K562 (cell line): ENCODE data around the gene TMEM156. TPM values are rescaled to one million over a fixed set of nuclear protein-coding genes. Genes with fewer than 3 reads are reported as not detected.
A peak's percentile ranks its signal among the peaks of the same experiment; 100 is the strongest.

Experiments used
- ATF1 ChIP-seq, 2 experiments: fragments of 450-650 bp in 1 of 2; IDR thresholded peaks; 2 replicates each; pipeline ENCODE4 v1.6.1; 2016; ENCODE audit warnings: missing compliant biosample characterization in 1 of 2, missing genetic modification characterization in 1 of 2
- ESRRB ChIP-seq: fragments of 250-450 bp; sonication (Bioruptor Pico); IDR thresholded peaks from 2 replicates; pipeline ENCODE4 v1.5.0; 2020; ENCODE audit warnings: mild to moderate bottlenecking, moderate library complexity, borderline replicate concordance
- FOSL1 ChIP-seq: fragments of 200-800 bp; sonication (Bioruptor generic); conservative IDR thresholded peaks from 2 replicates; pipeline ENCODE4 v1.6.1; 2016; ENCODE audit warnings: missing genetic modification characterization, missing compliant biosample characterization
- FOXA1 ChIP-seq: fragments of 450-650 bp; IDR thresholded peaks from 2 replicates; pipeline ENCODE4 v1.6.1; 2016; ENCODE audit warnings: mild to moderate bottlenecking, borderline replicate concordance
- IFI16 ChIP-seq: fragments of 250-450 bp; sonication (Bioruptor Pico); IDR thresholded peaks from 2 replicates; pipeline ENCODE4 v2.1.2; 2022; ENCODE audit warnings: mild to moderate bottlenecking, inconsistent platforms
- L3MBTL2 ChIP-seq: fragments of 450-650 bp; IDR thresholded peaks from 2 replicates; pipeline ENCODE4 v1.6.1; 2016; ENCODE audit warnings: mild to moderate bottlenecking, moderate library complexity
- MYNN ChIP-seq, 2 experiments: sonication (generic); formaldehyde crosslinking in 1 of 2; IDR thresholded peaks; 2 replicates each; pipeline versions ENCODE4 v1.5.0 to v1.6.1; 2016 to 2020; ENCODE audit warnings: antibody characterized with exemption in 1 of 2, missing genetic modification reagents in 1 of 2
- NCOA6 ChIP-seq: fragments of 450-650 bp; IDR thresholded peaks from 2 replicates; pipeline ENCODE4 v1.6.1; 2017; ENCODE audit warnings: mild to moderate bottlenecking
- NRF1 ChIP-seq, 2 experiments: fragments of 450-650 bp; IDR thresholded peaks in 1 of 2; conservative IDR thresholded peaks in 1 of 2; 2 replicates each; pipeline ENCODE4 v1.6.1; 2014; ENCODE audit warnings: mild to moderate bottlenecking in 2 of 2
- SIN3A ChIP-seq, 2 experiments: fragments of 150-350 bp in 1 of 2; IDR thresholded peaks; 2 replicates each; pipeline ENCODE4 v1.6.1; 2011 to 2016; ENCODE audit warnings: borderline replicate concordance in 2 of 2, low read depth in 2 of 2, low read length in 2 of 2, mild to moderate bottlenecking in 2 of 2, moderate library complexity in 2 of 2; ENCODE audit not compliant: control insufficient read depth in 1 of 2
- ZFP1 ChIP-seq: fragments of 450-650 bp; formaldehyde crosslinking; IDR thresholded peaks from 2 replicates; pipeline ENCODE4 v1.4.0; 2020; ENCODE audit warnings: mild to moderate bottlenecking, mixed read lengths
- ZNF24 ChIP-seq: fragments of 450-650 bp; IDR thresholded peaks from 2 replicates; pipeline ENCODE4 v1.6.1; 2016
- ZNF584 ChIP-seq: fragments of 200-800 bp; sonication (Bioruptor generic); IDR thresholded peaks from 2 replicates; pipeline ENCODE4 v1.6.1; 2016; ENCODE audit warnings: low read depth, mild to moderate bottlenecking, missing genetic modification characterization, missing compliant biosample characterization
- ZNF586 ChIP-seq: fragments of 450-650 bp; formaldehyde crosslinking; conservative IDR thresholded peaks from 2 replicates; pipeline ENCODE4 v1.4.0; 2020; ENCODE audit warnings: mild to moderate bottlenecking, moderate library complexity
- ZNF778 ChIP-seq: fragments of 450-650 bp; formaldehyde crosslinking; IDR thresholded peaks from 2 replicates; pipeline ENCODE4 v1.4.0; 2020; ENCODE audit warnings: mild to moderate bottlenecking, moderate library complexity
- polyA plus RNA-seq, 8 experiments: library from polyadenylated mRNA; depleted of rRNA in 4 of 8; stranded (reverse) in 5 of 8; unstranded in 3 of 8; fragments of >200 nt; fragmentation: Nextera tagmentation in 2 of 8; fragmentation: Illumina TruSeq in 1 of 8; extraction: Ambion mirVana in 2 of 8; extraction: Trizol in 1 of 8; gene quantifications; 2 replicates each; pipeline versions ENCODE4 v1.2.1 to v1.2.3, GENCODE V29; 2011 to 2014; ENCODE audit warnings: inconsistent platforms in 1 of 8, missing spikeins in 1 of 8
- total RNA-seq, 7 experiments: library from RNA; depleted of rRNA in 6 of 7; stranded (reverse); fragments of >200 nt in 6 of 7; fragmentation: Illumina TruSeq in 2 of 7; extraction: Trizol in 2 of 7; gene quantifications; 2 replicates each; pipeline versions ENCODE4 v1.2.1 to v1.2.3, GENCODE V29; 2011 to 2021; ENCODE audit warnings: low replicate concordance in 1 of 7
- TF ChIP-seq, protein P1 (sequence below): sonication (generic); IDR thresholded peaks from 2 replicates; pipeline ENCODE4 v1.6.1; 2016
- TF ChIP-seq, protein P2 (sequence below): fragments of 200-800 bp; sonication (Bioruptor generic); IDR thresholded peaks from 2 replicates; pipeline ENCODE4 v1.6.1; 2016; ENCODE audit warnings: missing genetic modification characterization, missing compliant biosample characterization
- TF ChIP-seq, protein P3 (sequence below): fragments of 200-800 bp; sonication (Bioruptor generic); IDR thresholded peaks from 2 replicates; pipeline ENCODE4 v1.6.1; 2017; ENCODE audit warnings: missing genetic modification characterization, missing compliant biosample characterization

The TMEM156 gene
- total and polyA plus RNA-seq, 9 of the 15 experiments (the other 6 are each of a cell fraction or from before 2014, with no cell fraction given), result 3.5 to 9.6 (median 6.4) TPM

DNA sequence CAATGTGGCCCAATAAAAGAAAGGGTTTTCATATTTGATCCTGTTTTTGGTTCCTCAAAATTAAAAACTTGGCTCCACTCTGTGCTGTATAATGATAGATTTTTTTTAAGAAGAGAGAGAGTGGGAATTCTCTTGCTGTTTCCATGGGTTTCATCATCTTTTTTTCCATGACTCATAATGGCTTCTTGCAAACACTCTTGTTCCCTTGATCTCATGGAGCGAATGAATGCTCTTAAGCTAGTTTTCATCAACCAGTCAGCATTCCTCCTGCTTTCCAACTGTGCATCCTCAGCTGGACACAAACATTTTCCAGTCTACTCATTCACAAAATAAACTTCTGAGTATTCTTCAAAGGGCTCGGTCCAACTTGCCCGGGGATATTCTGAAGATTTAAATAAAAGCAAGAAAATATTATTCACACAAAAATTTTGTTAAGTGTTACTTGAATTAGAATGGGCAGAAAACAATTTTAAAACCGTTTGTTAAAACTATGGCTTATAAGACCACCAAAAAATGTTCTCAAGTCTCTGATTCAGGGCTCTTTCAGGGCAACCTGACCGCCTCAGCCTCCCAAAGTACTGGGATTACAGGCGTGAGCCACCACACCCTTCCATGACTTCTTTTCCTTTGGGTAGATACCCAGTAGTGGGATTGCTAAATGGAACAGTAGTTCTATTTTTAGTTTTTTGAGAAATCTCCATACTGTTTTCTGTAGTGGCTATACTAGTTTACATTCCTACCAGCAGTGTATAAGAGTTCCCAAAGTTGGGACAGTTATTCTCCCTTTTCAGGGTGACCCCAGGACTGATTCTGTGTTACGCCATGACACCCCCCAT is 64.7 kb downstream of the TMEM156 start (continued):
- TF ChIP-seq, protein P1, sequence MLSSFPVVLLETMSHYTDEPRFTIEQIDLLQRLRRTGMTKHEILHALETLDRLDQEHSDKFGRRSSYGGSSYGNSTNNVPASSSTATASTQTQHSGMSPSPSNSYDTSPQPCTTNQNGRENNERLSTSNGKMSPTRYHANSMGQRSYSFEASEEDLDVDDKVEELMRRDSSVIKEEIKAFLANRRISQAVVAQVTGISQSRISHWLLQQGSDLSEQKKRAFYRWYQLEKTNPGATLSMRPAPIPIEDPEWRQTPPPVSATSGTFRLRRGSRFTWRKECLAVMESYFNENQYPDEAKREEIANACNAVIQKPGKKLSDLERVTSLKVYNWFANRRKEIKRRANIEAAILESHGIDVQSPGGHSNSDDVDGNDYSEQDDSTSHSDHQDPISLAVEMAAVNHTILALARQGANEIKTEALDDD, result no peak
- TF ChIP-seq ESRRB (CRISPR knock-in tag) (no peak), FOXA1 (no peak), IFI16 (CRISPR knock-in tag) (no peak), ZNF24 (peak; percentile 75; the same call in 1 of the 2 replicates), ZNF778 (CRISPR knock-in tag) (no peak), NCOA6 (no peak), ZFP1 (CRISPR knock-in tag) (no peak), ZNF584 (peak; percentile 98), L3MBTL2 (peak; percentile 75), ATF1 (CRISPR knock-in tag; IDR thresholded peaks at IDR 0.05) (no peak), ATF1 (tag; IDR thresholded peaks at IDR 0.05) (peak; percentile 38; the same call in 1 of the 2 replicates), FOSL1 (peak; percentile 97), ZNF586 (no peak), NRF1 (conservative IDR thresholded peaks at IDR 0.05 in 1 of 2, IDR thresholded peaks at IDR 0.05 in 1 of 2) (0 out of 4 replicates have a peak, but pooled peaks of 1 of the 2 experiments have one; percentile 11), MYNN (IDR thresholded peaks at IDR 0.05) (no peak), MYNN (CRISPR knock-in tag; IDR thresholded peaks at IDR 0.05) (no peak), SIN3A (IDR thresholded peaks at IDR 0.05; ENCODE audit: borderline replicate concordance in 2 of 2, control insufficient read depth in 1 of 2, low read depth in 2 of 2, low read length in 2 of 2) (no peak)
- TF ChIP-seq, protein P2, sequence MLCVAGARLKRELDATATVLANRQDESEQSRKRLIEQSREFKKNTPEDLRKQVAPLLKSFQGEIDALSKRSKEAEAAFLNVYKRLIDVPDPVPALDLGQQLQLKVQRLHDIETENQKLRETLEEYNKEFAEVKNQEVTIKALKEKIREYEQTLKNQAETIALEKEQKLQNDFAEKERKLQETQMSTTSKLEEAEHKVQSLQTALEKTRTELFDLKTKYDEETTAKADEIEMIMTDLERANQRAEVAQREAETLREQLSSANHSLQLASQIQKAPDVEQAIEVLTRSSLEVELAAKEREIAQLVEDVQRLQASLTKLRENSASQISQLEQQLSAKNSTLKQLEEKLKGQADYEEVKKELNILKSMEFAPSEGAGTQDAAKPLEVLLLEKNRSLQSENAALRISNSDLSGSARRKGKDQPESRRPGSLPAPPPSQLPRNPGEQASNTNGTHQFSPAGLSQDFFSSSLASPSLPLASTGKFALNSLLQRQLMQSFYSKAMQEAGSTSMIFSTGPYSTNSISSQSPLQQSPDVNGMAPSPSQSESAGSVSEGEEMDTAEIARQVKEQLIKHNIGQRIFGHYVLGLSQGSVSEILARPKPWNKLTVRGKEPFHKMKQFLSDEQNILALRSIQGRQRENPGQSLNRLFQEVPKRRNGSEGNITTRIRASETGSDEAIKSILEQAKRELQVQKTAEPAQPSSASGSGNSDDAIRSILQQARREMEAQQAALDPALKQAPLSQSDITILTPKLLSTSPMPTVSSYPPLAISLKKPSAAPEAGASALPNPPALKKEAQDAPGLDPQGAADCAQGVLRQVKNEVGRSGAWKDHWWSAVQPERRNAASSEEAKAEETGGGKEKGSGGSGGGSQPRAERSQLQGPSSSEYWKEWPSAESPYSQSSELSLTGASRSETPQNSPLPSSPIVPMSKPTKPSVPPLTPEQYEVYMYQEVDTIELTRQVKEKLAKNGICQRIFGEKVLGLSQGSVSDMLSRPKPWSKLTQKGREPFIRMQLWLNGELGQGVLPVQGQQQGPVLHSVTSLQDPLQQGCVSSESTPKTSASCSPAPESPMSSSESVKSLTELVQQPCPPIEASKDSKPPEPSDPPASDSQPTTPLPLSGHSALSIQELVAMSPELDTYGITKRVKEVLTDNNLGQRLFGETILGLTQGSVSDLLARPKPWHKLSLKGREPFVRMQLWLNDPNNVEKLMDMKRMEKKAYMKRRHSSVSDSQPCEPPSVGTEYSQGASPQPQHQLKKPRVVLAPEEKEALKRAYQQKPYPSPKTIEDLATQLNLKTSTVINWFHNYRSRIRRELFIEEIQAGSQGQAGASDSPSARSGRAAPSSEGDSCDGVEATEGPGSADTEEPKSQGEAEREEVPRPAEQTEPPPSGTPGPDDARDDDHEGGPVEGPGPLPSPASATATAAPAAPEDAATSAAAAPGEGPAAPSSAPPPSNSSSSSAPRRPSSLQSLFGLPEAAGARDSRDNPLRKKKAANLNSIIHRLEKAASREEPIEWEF (CRISPR knock-in tag), result no peak
- TF ChIP-seq, protein P3, sequence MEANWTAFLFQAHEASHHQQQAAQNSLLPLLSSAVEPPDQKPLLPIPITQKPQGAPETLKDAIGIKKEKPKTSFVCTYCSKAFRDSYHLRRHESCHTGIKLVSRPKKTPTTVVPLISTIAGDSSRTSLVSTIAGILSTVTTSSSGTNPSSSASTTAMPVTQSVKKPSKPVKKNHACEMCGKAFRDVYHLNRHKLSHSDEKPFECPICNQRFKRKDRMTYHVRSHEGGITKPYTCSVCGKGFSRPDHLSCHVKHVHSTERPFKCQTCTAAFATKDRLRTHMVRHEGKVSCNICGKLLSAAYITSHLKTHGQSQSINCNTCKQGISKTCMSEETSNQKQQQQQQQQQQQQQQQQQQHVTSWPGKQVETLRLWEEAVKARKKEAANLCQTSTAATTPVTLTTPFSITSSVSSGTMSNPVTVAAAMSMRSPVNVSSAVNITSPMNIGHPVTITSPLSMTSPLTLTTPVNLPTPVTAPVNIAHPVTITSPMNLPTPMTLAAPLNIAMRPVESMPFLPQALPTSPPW (CRISPR knock-in tag), result no peak; the same call in 1 of the 2 replicates
